ENCODE results near the gene CAPNS2. TPM values are rescaled to one million over a fixed set of nuclear protein-coding genes. Genes with fewer than 3 reads are reported as not detected.
"Not testable (repeated sequence)": the region's sequence is repeated elsewhere in the genome, so short reads cannot be mapped to it uniquely, and the experiment has no call there.

The CAPNS2 gene
- total RNA-seq, 1 donor from 2014 or later, result 42.5 TPM

- peak; percentile 44 for DNase-seq (ENCODE audit: low spot score)
Measured at GRCh38 chr16:55568207-55568606, 1.7 kb downstream of the CAPNS2 start.

GRCh38 chr16:55569025-55569424 is 2.5 kb downstream of the CAPNS2 start:
- DNase-seq (ENCODE audit: low spot score), result no peak

- no peak for DNase-seq (ENCODE audit: low spot score)
Measured at GRCh38 chr16:55570159-55570558, 3.7 kb downstream of the CAPNS2 start.

- no peak for DNase-seq (ENCODE audit: low spot score)
Measured at GRCh38 chr16:55571191-55571897, 4.9 kb downstream of the CAPNS2 start.

GRCh38 chr16:55572439-55572838 is 6.0 kb downstream of the CAPNS2 start:
- no peak for DNase-seq (ENCODE audit: low spot score)

GRCh38 chr16:55574811-55575210 is 8.3 kb downstream of the CAPNS2 start:
- DNase-seq (ENCODE audit: low spot score), result no peak

- DNase-seq (ENCODE audit: low spot score), result no peak
Measured at GRCh38 chr16:55575496-55575895, 9.0 kb downstream of the CAPNS2 start.

GRCh38 chr16:55576384-55576783 is 9.9 kb downstream of the CAPNS2 start:
- no peak for DNase-seq (ENCODE audit: low spot score)

- no peak for DNase-seq (ENCODE audit: low spot score)
Measured at GRCh38 chr16:55577887-55578286, 11.4 kb downstream of the CAPNS2 start.

- no peak for DNase-seq (ENCODE audit: low spot score)
Measured at GRCh38 chr16:55585631-55586030, 19.1 kb downstream of the CAPNS2 start.

GRCh38 chr16:55588799-55589198 is 22.3 kb downstream of the CAPNS2 start:
- no peak for DNase-seq (ENCODE audit: low spot score)

GRCh38 chr16:55592306-55592705 is 25.8 kb downstream of the CAPNS2 start:
- no peak for DNase-seq (ENCODE audit: low spot score)

GRCh38 chr16:55597928-55598327 is 31.4 kb downstream of the CAPNS2 start:
- DNase-seq (ENCODE audit: low spot score), result no peak

- no peak for DNase-seq (ENCODE audit: low spot score)
Measured at GRCh38 chr16:55605754-55606336, 39.4 kb downstream of the CAPNS2 start.

GRCh38 chr16:55613613-55614335 is 47.3 kb downstream of the CAPNS2 start:
- no peak for DNase-seq (ENCODE audit: low spot score)

- DNase-seq (ENCODE audit: low spot score), result no peak
Measured at GRCh38 chr16:55615071-55615470, 48.6 kb downstream of the CAPNS2 start.

GRCh38 chr16:55615670-55616069 is 49.2 kb downstream of the CAPNS2 start:
- not testable (repeated sequence) for DNase-seq (ENCODE audit: low spot score)

Other genes starting within 250 kb of the CAPNS2 start
- gene IRX6, start 242.5 kb upstream of the CAPNS2 start, total RNA-seq, result not detected
- 121 TPM for gene MMP2, start 87.5 kb upstream of the CAPNS2 start, total RNA-seq
- gene LPCAT2, start 57.6 kb upstream of the CAPNS2 start, total RNA-seq, result 23.6 TPM
- 4.6 TPM for gene SLC6A2, start 89.3 kb downstream of the CAPNS2 start, total RNA-seq